Activated CD4-positive, alpha-beta memory T cell treated with anti-CD3 and anti-CD28 coated beads for 36 hours (primary cell): ENCODE measurements around the gene HBA2. TPM values are rescaled to one million over a fixed set of nuclear protein-coding genes. Genes with fewer than 3 reads are reported as not detected.
"Not testable (repeated sequence)": the region's sequence is repeated elsewhere in the genome, so short reads cannot be mapped to it uniquely, and the experiment has no call there.

ENCODE experiments used
- CTCF ChIA-PET: fragments of 350-600 bp; sonication (Branson Sonifier 250); formaldehyde crosslinking; loops from one replicate; lab custom pipeline; 2021; ENCODE audit warnings: antibody characterized with exemption, inconsistent platforms; lab: Charles Lee
- POLR2A ChIA-PET: fragments of 350-600 bp; sonication (Branson Sonifier 250); formaldehyde crosslinking; loops from one replicate; lab custom pipeline; 2021; ENCODE audit warnings: antibody characterized with exemption; lab: Charles Lee
- DNase-seq: peaks from one replicate; pipeline ENCODE4 v3.0.0-alpha.2; 2020
- H3K27ac Mint-ChIP-seq: one replicate; pipeline ENCODE4 v1.8.0; 2021; ENCODE audit warnings: mixed read lengths
- H3K27me3 Mint-ChIP-seq: one replicate; pipeline ENCODE4 v1.8.0; 2021; ENCODE audit warnings: mixed read lengths
- H3K36me3 Mint-ChIP-seq: one replicate; pipeline ENCODE4 v1.8.0; 2021; ENCODE audit warnings: mixed read lengths
- H3K4me1 Mint-ChIP-seq: one replicate; pipeline ENCODE4 v1.8.0; 2021; ENCODE audit warnings: low read depth, mixed read lengths
- H3K4me3 Mint-ChIP-seq: one replicate; pipeline ENCODE4 v1.8.0; 2021; ENCODE audit warnings: mild to moderate bottlenecking, mixed read lengths
- H3K9me3 Mint-ChIP-seq: one replicate; pipeline ENCODE4 v1.8.0; 2021; ENCODE audit warnings: mixed read lengths
- intact Hi-C: fragments of 100-400 bp; cut with micrococcal nuclease; formaldehyde crosslinking; loops from one replicate; pipeline ENCODE4 v1.15.1; 2023
- total RNA-seq, 2 experiments: library from RNA; stranded (reverse); gene quantifications; one replicate each; pipeline ENCODE4 v1.2.3, GENCODE V29; 2021

The HBA2 gene
- total RNA-seq, 2 experiments from 2014 or later, result not detected

- Mint-ChIP-seq H3K4me1 (peaks cover 10% of the 10 kb centered on the region), H3K36me3 (no peaks in the 10 kb centered on the region), H3K4me3 (peak overlapping the region; percentile 5), H3K27ac (no peak overlapping the region), H3K9me3 (no peaks in the 10 kb centered on the region), H3K27me3 (peaks cover 59% of the 10 kb centered on the region)
- ChIA-PET POLR2A (no interaction called here), CTCF (interaction anchor here (1.6 kb wide), 1 partner anchor 63 kb away, joined by 5 read pairs; no protein-coding TSS in a partner anchor)
- intact Hi-C loops, result no loop called here
- DNase-seq, result no peak
These were observed 3.7 kb upstream of the HBA2 start for GRCh38 chr16:169014-169413.

DNA sequence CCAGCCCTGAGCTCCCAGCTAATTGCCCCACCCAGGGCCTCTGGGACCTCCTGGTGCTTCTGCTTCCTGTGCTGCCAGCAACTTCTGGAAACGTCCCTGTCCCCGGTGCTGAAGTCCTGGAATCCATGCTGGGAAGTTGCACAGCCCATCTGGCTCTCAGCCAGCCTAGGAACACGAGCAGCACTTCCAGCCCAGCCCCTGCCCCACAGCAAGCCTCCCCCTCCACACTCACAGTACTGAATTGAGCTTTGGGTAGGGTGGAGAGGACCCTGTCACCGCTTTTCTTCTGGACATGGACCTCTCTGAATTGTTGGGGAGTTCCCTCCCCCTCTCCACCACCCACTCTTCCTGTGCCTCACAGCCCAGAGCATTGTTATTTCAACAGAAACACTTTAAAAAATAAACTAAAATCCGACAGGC is 2.6 kb upstream of the HBA2 start:
- POLR2A ChIA-PET, result not testable (repeated sequence)

DNA sequence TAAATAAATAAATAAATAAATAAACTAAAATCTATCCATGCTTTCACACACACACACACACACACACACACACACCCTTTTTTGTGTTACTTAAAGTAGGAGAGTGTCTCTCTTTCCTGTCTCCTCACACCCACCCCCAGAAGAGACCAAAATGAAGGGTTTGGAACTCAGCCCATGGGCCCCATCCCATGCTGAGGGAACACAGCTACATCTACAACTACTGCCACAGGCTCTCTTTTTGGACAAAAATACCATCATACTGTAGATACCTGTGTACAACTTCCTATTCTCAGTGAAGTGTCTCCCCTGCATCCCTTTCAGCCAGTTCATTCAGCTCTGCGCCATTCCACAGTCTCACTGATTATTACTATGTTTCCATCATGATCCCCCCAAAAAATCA is 1.9 kb upstream of the HBA2 start:
- CTCF ChIA-PET, result interaction anchor here (1.6 kb wide), 1 partner anchor 105 kb away, joined by 4 read pairs; no protein-coding TSS in a partner anchor
- Mint-ChIP-seq H3K9me3 (no peaks in the 10 kb centered on the region), H3K27me3 (peaks cover 67% of the 10 kb centered on the region), H3K27ac (no peak overlapping the region), H3K4me1 (peaks cover 14% of the 10 kb centered on the region), H3K36me3 (no peaks in the 10 kb centered on the region), H3K4me3 (no peak overlapping the region)
- DNase-seq, result no peak
- POLR2A ChIA-PET, result no interaction called here
- intact Hi-C loops, result no loop called here

More for the DNA sequence above, 2.6 kb upstream of the HBA2 start:
- CTCF ChIA-PET, result interaction anchor here (1.6 kb wide), 1 partner anchor 105 kb away, joined by 4 read pairs; no protein-coding TSS in a partner anchor
- H3K36me3 Mint-ChIP-seq, DNase-seq, H3K27ac Mint-ChIP-seq, H3K4me3 Mint-ChIP-seq, intact Hi-C loops, H3K9me3 Mint-ChIP-seq: not testable (repeated sequence)
- peaks cover 14% of the 10 kb centered on the region for H3K4me1 Mint-ChIP-seq
- peaks cover 67% of the 10 kb centered on the region for H3K27me3 Mint-ChIP-seq

DNA sequence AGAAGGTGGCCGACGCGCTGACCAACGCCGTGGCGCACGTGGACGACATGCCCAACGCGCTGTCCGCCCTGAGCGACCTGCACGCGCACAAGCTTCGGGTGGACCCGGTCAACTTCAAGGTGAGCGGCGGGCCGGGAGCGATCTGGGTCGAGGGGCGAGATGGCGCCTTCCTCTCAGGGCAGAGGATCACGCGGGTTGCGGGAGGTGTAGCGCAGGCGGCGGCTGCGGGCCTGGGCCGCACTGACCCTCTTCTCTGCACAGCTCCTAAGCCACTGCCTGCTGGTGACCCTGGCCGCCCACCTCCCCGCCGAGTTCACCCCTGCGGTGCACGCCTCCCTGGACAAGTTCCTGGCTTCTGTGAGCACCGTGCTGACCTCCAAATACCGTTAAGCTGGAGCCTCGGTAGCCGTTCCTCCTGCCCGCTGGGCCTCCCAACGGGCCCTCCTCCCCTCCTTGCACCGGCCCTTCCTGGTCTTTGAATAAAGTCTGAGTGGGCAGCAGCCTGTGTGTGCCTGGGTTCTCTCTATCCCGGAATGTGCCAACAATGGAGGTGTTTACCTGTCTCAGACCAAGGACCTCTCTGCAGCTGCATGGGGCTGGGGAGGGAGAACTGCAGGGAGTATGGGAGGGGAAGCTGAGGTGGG is 657 bp downstream of the HBA2 start:
- peaks cover 58% of the 10 kb centered on the region for H3K27me3 Mint-ChIP-seq
- CTCF ChIA-PET, H3K36me3 Mint-ChIP-seq, H3K9me3 Mint-ChIP-seq, POLR2A ChIA-PET, H3K27ac Mint-ChIP-seq, intact Hi-C loops, H3K4me3 Mint-ChIP-seq, H3K4me1 Mint-ChIP-seq, DNase-seq: not testable (repeated sequence)

GRCh38 chr16:173928-174769 is 1.5 kb downstream of the HBA2 start:
- DNase-seq, POLR2A ChIA-PET, intact Hi-C loops, H3K4me3 Mint-ChIP-seq, H3K4me1 Mint-ChIP-seq, H3K36me3 Mint-ChIP-seq, H3K9me3 Mint-ChIP-seq, H3K27ac Mint-ChIP-seq: not testable (repeated sequence)
- CTCF ChIA-PET, result interaction anchor here (1.2 kb wide), 1 partner anchor 67 kb away, joined by 3 read pairs; no protein-coding TSS in a partner anchor
- H3K27me3 Mint-ChIP-seq, result peaks cover 54% of the 10 kb centered on the region

DNA sequence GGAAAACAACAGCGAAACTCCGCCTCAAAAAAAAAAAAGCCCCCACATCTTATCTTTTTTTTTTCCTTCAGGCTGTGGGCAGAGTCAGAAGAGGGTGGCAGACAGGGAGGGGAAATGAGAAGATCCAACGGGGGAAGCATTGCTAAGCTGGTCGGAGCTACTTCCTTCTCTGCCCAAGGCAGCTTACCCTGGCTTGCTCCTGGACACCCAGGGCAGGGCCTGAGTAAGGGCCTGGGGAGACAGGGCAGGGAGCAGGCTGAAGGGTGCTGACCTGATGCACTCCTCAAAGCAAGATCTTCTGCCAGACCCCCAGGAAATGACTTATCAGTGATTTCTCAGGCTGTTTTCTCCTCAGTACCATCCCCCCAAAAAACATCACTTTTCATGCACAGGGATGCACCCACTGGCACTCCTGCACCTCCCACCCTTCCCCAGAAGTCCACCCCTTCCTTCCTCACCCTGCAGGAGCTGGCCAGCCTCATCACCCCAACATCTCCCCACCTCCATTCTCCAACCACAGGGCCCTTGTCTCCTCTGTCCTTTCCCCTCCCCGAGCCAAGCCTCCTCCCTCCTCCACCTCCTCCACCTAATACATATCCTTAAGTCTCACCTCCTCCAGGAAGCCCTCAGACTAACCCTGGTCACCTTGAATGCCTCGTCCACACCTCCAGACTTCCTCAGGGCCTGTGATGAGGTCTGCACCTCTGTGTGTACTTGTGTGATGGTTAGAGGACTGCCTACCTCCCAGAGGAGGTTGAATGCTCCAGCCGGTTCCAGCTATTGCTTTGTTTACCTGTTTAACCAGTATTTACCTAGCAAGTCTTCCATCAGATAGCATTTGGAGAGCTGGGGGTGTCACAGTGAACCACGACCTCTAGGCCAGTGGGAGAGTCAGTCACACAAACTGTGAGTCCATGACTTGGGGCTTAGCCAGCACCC is 2.6 kb downstream of the HBA2 start:
- H3K36me3 Mint-ChIP-seq, result no peaks in the 10 kb centered on the region
- intact Hi-C loops, result no loop called here
- no peak for DNase-seq
- H3K9me3 Mint-ChIP-seq, result no peaks in the 10 kb centered on the region
- ChIA-PET CTCF (interaction anchor here (1.2 kb wide), 1 partner anchor 68 kb away, joined by 3 read pairs; no protein-coding TSS in a partner anchor), POLR2A (no interaction called here)
- H3K4me1 Mint-ChIP-seq, result peaks cover 9% of the 10 kb centered on the region
- peaks cover 55% of the 10 kb centered on the region for H3K27me3 Mint-ChIP-seq
- no peak overlapping the region for H3K4me3 Mint-ChIP-seq
- no peak overlapping the region for H3K27ac Mint-ChIP-seq

DNA sequence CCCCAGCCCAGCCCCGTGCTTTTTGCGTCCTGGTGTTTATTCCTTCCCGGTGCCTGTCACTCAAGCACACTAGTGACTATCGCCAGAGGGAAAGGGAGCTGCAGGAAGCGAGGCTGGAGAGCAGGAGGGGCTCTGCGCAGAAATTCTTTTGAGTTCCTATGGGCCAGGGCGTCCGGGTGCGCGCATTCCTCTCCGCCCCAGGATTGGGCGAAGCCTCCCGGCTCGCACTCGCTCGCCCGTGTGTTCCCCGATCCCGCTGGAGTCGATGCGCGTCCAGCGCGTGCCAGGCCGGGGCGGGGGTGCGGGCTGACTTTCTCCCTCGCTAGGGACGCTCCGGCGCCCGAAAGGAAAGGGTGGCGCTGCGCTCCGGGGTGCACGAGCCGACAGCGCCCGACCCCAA is 3.3 kb downstream of the HBA2 start:
- H3K36me3 Mint-ChIP-seq, DNase-seq, H3K4me1 Mint-ChIP-seq, POLR2A ChIA-PET, H3K4me3 Mint-ChIP-seq, H3K9me3 Mint-ChIP-seq, intact Hi-C loops, CTCF ChIA-PET, H3K27ac Mint-ChIP-seq: not testable (repeated sequence)
- peaks cover 50% of the 10 kb centered on the region for H3K27me3 Mint-ChIP-seq

DNA sequence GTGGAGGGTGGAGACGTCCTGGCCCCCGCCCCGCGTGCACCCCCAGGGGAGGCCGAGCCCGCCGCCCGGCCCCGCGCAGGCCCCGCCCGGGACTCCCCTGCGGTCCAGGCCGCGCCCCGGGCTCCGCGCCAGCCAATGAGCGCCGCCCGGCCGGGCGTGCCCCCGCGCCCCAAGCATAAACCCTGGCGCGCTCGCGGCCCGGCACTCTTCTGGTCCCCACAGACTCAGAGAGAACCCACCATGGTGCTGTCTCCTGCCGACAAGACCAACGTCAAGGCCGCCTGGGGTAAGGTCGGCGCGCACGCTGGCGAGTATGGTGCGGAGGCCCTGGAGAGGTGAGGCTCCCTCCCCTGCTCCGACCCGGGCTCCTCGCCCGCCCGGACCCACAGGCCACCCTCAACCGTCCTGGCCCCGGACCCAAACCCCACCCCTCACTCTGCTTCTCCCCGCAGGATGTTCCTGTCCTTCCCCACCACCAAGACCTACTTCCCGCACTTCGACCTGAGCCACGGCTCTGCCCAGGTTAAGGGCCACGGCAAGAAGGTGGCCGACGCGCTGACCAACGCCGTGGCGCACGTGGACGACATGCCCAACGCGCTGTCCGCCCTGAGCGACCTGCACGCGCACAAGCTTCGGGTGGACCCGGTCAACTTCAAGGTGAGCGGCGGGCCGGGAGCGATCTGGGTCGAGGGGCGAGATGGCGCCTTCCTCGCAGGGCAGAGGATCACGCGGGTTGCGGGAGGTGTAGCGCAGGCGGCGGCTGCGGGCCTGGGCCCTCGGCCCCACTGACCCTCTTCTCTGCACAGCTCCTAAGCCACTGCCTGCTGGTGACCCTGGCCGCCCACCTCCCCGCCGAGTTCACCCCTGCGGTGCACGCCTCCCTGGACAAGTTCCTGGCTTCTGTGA is 4.1 kb downstream of the HBA2 start, which contains the start of gene HBA1:
Gene HBA1 (plus strand): TSS at position 204 of the 906 bp plus-strand sequence. CDS start 37 bp downstream, at position 241.
- POLR2A ChIA-PET, DNase-seq, intact Hi-C loops, H3K36me3 Mint-ChIP-seq, CTCF ChIA-PET, H3K9me3 Mint-ChIP-seq, H3K4me3 Mint-ChIP-seq, H3K4me1 Mint-ChIP-seq, H3K27ac Mint-ChIP-seq: not testable (repeated sequence)
- H3K27me3 Mint-ChIP-seq, result peaks cover 46% of the 10 kb centered on the region

DNA sequence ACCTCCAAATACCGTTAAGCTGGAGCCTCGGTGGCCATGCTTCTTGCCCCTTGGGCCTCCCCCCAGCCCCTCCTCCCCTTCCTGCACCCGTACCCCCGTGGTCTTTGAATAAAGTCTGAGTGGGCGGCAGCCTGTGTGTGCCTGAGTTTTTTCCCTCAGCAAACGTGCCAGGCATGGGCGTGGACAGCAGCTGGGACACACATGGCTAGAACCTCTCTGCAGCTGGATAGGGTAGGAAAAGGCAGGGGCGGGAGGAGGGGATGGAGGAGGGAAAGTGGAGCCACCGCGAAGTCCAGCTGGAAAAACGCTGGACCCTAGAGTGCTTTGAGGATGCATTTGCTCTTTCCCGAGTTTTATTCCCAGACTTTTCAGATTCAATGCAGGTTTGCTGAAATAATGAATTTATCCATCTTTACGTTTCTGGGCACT is 4.7 kb downstream of the HBA2 start:
- ChIA-PET CTCF (interaction anchor here (1.0 kb wide), 1 partner anchor 70 kb away, joined by 3 read pairs; no protein-coding TSS in a partner anchor), POLR2A (no interaction called here)
- Mint-ChIP-seq H3K9me3 (no peaks in the 10 kb centered on the region), H3K4me1 (peaks cover 9% of the 10 kb centered on the region), H3K4me3 (no peak overlapping the region), H3K36me3 (no peaks in the 10 kb centered on the region), H3K27me3 (peaks cover 44% of the 10 kb centered on the region), H3K27ac (no peak overlapping the region)
- DNase-seq, result no peak
- intact Hi-C loops, result no loop called here

- no peaks in the 10 kb centered on the region for H3K36me3 Mint-ChIP-seq
- no peaks in the 10 kb centered on the region for H3K9me3 Mint-ChIP-seq
- CTCF ChIA-PET, result interaction anchor here (1.0 kb wide), 1 partner anchor 71 kb away, joined by 3 read pairs; no protein-coding TSS in a partner anchor
- H3K4me1 Mint-ChIP-seq, result peaks cover 9% of the 10 kb centered on the region
- no peak overlapping the region for H3K4me3 Mint-ChIP-seq
- intact Hi-C loops, result no loop called here
- POLR2A ChIA-PET, result no interaction called here
- H3K27me3 Mint-ChIP-seq, result peaks cover 44% of the 10 kb centered on the region
- DNase-seq, result no peak
- H3K27ac Mint-ChIP-seq, result no peak overlapping the region
These were observed 5.4 kb downstream of the HBA2 start for GRCh38 chr16:177981-178667.
